GM18511 (cell line): ENCODE measurements around the gene PRPF19.

ENCODE experiments used
- ATAC-seq: cut with Tn5 transposase; IDR thresholded peaks from one replicate; pipeline ENCODE4 v1.9.1; 2021; ENCODE audit warnings: mild to moderate bottlenecking, moderate library complexity; ENCODE audit not compliant: unreplicated experiment

PRPF19 gene

GRCh38 chr11:60924110-60924905 is 17.9 kb upstream of the PRPF19 start, which contains the start of gene TMEM132A:
Gene TMEM132A, plus strand, starts transcription at chr11:60924460. Its CDS starts 174 bp downstream, at chr11:60924634.
- peak; percentile 58 for ATAC-seq

GRCh38 chr11:60923800-60924109 is 17.4 kb upstream of the PRPF19 start:
- no peak for ATAC-seq

GRCh38 chr11:60923326-60923725 is 16.9 kb upstream of the PRPF19 start:
- no peak for ATAC-seq

GRCh38 chr11:60922906-60923305 is 16.5 kb upstream of the PRPF19 start:
- ATAC-seq = no peak

- ATAC-seq = no peak
Measured at GRCh38 chr11:60921777-60922335, 15.5 kb upstream of the PRPF19 start.

- ATAC-seq = no peak
Measured at GRCh38 chr11:60921259-60921658, 14.9 kb upstream of the PRPF19 start.

GRCh38 chr11:60919956-60920355 is 13.6 kb upstream of the PRPF19 start:
- no peak for ATAC-seq

GRCh38 chr11:60919320-60919719 is 12.9 kb upstream of the PRPF19 start:
- ATAC-seq = no peak

- ATAC-seq = no peak
Measured at GRCh38 chr11:60918939-60919265, 12.5 kb upstream of the PRPF19 start.

GRCh38 chr11:60918251-60918938 is 12.0 kb upstream of the PRPF19 start:
- no peak for ATAC-seq

GRCh38 chr11:60917267-60917666 is 10.9 kb upstream of the PRPF19 start:
- ATAC-seq = no peak

- ATAC-seq = no peak
Measured at GRCh38 chr11:60916669-60917206, 10.4 kb upstream of the PRPF19 start.

GRCh38 chr11:60915248-60915914 is 9.0 kb upstream of the PRPF19 start:
- ATAC-seq = peak; percentile 59

- ATAC-seq = no peak
Measured at GRCh38 chr11:60914633-60915247, 8.4 kb upstream of the PRPF19 start.

- peak; percentile 52 for ATAC-seq
Measured at GRCh38 chr11:60913793-60914632, 7.6 kb upstream of the PRPF19 start, which contains the start of gene TMEM109. Gene TMEM109, plus strand, starts transcription at chr11:60914158. Its CDS starts 5,536 bp downstream, at chr11:60919694.

GRCh38 chr11:60912851-60913528 is 6.6 kb upstream of the PRPF19 start:
- no peak for ATAC-seq

- ATAC-seq = no peak
Measured at GRCh38 chr11:60912223-60912850, 6.0 kb upstream of the PRPF19 start.

- ATAC-seq = no peak
Measured at GRCh38 chr11:60910711-60911380, 4.5 kb upstream of the PRPF19 start.
